Effector CD8-positive, alpha-beta T cell (primary cell): ENCODE results near the gene SMCR8.
"Not testable (repeated sequence)": the region's sequence is repeated elsewhere in the genome, so short reads cannot be mapped to it uniquely, and the experiment has no call there.

ENCODE experiments used
- DNase-seq: peaks from one replicate; lab custom pipeline; 2025; lab: John Stamatoyannopoulos, UW

The SMCR8 gene

DNA sequence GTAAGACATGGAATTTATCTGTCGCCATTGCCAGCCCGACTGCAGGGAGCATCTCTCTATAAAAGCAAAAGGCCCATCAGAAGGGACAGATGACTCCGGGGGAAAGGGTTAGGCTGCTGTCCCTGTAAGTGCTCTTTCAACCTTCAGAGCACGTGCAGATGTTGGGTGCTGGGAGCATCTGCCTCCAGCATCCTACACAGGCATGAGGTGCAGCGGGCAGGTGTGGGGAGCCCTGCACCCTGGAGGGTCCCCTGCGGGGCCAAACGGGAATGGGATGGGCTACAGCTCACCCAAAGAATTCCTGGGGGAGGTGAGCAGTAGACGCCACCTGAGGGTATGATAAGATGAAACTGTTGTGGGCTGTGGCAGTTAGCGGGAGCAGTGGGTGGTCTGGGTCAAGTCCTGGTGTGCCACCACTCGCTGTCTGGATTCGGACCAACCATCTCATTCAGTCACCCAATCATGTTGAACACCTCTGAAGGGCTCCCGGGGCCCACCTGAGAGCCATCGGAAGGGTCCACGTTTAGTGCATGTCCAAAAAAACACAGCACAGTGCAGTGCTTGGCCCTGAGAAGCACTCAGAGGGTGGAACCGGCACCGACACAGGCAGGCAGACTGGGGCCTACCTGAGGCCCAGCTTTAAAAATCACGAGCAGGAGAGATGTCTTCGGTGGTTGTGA lies 3.8 kb downstream of the SMCR8 start:
- no peak for DNase-seq

DNA sequence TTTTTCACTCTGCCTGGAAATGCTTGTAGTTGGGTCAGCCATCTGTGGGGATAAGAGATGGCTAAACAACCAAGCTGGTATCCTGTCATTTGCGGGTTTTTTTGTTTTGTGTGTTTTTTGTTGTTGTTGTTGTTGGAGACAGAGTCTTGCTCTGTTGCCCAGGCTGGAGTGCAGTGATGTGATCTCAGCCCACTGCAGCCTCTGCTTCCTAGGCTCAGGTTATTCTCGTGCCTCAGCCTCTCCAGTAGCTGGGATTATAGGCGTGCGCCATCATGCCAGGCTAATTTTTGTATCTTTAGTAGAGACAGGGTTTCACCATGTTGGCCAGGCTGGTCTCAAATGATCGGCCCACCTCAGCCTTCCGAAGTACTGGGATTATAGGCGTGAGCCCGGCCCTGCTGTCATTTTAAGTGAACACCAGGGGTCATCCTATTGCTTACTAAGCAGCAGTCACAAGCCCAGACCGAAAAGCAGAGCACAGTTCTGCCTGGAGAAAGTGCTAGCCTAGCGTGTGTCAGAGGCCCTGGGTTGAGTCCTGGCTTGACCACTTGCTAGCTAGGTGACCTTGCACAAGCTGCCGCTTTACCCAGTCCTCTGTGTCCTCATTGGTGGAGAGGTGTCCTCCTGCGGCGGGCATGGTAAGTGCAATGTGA lies 4.6 kb downstream of the SMCR8 start:
- DNase-seq, result no peak

DNA sequence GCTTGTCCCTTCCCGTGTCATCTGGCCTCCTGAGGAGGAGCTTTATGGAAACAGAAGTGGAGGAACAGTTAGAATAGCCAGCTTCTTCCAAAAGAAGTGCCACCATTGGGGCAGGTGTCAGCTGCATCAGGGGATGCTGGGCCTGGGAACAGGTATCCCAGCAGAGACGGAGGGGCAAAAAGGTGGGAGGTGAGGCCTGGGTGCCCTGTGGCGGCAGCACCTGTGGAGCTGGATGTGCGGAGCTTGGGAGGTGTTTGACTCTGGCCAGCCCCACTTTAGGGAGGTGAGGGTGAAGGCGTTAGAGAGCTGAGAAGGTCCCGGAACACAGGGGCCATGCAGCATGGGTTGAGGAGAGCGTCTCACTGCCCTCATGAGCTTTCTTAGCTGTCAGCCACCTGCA lies 5.2 kb downstream of the SMCR8 start:
- DNase-seq, result no peak

DNA sequence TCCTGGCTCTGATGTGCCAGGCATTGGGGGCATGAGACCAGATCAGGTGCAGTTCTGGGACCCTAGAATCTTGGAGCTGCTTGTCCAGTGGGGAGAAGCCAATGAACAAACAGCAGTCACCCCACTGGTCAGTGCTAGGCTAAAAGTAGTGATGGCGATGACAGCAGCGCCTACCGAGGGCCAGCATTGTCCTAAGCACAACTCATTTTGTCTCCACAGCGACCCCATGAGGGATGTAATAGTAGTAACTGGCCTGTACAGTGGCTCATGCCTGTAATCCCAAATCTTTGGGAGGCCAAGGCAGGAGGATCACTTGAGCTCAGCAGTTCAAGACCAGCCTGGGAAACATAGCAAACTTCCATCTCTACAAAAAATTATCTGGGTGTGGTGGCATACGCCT lies 6.2 kb downstream of the SMCR8 start:
- DNase-seq, result no peak

DNA sequence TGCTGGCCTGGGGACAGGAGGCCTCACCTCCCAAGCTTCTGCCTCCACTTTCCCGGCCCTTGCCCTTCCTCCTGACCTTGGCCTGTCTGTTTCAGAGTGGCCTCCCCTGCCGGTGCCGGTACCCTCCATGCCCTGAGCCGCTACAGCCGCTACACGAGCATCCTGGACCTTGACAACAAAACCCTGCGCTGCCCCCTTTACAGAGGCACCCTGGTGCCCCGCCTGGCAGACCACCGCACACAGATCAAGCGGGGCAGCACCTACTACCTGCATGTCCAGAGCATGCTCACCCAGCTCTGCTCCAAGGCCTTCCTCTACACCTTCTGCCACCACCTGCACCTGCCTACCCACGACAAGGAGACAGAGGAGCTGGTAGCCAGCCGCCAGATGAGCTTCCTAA lies 7.4 kb downstream of the SMCR8 start:
- DNase-seq, result no peak

DNA sequence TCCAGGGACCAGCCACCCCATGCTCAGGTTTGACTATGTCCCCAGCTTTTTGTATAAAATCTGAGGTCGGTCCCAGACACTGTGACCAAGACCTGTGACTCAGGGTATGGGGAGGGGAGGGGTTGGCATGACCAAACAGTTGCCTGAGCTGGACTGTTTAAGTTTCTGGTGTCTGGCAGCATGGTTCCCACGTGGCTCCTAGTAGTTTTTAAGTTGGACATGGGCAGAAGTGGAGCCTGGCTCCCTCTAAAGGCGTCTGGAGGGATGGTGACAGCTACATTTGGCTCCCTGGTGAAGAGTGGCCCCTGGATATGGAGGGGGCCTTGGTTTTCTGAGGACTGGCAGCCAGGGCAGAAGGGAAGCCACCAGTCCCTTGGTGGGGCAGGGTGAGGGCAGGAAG lies 7.9 kb downstream of the SMCR8 start:
- no peak for DNase-seq

DNA sequence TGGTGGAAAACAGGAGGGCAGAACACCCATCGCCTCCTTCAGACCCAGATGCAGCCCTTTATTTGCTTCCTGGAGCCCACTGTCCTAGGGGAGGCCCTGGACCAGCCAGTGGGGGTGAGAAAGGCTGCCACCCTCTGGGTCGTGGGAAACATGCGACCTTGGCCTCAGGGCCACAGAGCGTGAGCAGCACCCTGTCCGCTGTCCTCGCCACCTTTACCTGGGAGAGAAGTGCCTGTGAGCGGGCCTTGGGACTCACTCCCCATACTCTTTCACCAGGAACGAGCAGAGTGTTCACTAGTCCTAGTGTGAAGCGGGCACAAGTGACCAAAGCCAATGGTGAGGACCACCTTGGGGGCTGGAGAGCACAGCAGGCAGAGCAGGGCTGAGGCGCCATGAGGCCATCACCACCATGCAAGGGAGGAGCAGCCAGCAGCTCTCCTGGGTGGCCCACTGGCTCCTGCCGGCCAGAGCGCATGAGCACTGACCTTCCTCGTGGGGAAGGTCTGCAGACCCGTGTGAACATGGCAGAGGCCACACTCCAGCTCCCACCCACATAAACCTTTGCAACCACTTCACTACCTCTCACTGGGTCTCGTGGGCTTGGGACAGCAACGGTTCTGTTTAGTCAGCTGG lies 8.5 kb downstream of the SMCR8 start:
- no peak for DNase-seq

DNA sequence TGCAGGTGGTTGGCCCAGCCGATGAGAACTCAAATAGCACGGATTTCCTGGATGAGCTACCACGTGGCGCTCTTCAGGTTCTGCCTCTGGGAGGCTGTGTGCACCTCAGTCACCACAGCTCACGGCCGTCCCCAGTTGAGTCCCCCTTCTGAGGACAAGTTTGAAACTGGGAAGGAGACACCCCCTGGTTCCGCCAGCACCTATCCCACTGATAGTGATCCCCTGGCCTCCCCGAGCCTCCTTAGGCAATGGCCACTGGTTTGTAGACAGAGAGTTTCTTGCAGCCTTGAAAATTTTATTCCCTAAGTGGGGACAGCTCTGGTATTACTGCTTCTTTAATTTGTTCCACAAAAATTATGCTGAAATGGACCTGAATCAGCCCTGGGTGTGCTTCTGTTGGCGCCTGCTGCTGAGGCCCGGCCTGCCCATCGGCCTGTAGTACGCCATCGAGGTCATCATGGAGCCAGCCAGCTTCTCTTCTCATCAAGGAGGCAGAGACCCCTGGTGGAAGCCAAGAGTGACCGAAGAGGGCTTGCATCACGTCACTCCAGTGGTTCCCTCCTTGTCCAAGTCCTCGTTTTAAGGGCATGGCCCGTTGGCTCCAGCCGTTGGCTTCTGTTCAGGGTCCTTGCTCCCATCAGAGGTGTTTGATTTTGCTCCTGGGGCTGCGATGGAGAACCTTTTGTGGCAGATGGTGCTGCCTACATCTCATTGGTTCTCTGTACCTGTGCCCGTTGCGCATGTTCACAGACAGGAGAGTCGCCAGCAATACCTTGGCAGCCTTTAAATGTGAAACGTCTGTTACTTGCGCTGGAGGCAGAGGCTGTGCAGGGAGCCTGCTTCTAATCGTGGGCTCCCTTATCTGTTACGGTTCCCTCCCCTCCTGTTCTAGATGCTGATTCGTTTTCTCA lies 9.3 kb downstream of the SMCR8 start:
- DNase-seq, result no peak

DNA sequence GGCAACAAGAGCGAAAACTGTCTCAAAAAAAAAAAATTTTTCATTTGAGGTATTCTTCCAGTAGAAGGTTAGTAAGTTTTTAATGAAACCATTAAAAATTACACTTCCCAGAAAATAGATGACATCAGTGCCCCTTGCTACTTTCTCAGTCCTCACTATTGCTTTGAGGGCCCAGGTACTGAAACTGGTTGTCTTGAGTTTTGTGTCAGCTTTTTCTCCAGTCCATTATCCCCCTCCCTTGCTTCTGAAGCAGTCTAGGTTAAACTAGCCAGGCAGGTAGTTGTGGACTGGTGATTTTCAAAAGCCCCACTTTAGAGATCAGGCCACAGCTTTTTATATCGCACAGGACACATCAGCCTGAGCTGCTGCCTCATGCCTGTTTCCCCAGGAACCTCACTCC lies 10.9 kb downstream of the SMCR8 start:
- no peak for DNase-seq

DNA sequence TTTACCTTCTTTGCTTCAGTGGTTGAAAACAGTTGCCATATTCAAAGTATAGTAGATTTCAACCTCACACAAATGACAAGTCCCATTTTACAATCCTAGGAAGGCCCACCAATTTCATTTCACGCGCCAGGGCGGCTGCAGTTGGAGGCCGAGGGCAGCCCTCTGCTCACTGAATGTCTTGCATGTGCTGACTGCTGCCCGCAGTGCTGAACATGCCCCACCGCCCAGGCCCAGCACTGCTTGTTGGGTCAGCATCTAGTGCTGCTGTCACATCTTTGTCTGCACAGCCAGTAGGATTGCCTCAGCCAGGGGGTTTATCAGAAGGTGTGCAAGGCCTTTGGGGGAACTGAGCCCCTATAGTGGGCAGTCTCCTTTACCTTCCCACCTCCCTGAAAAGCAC lies 11.5 kb downstream of the SMCR8 start:
- DNase-seq, result no peak

DNA sequence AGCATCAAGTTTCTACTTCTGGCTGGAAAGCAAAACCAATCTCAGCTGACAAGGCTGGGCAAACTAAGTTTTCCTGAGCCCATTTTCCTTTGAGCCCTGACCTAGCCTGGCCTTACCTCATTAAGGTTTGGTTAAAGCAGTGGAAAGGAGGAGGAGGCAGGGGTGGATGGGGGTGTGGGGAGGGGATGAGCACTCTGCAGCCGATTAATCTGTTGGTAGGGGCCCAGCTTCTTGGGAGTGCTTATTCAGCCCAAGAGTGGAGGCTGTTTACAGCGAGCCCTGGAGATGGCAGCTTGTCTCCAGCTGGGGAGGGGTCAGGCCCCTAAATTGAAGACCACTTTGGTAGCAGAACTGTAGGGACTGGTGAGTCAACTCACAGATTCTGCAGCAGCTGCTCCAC lies 12.0 kb downstream of the SMCR8 start:
- no peak for DNase-seq

DNA sequence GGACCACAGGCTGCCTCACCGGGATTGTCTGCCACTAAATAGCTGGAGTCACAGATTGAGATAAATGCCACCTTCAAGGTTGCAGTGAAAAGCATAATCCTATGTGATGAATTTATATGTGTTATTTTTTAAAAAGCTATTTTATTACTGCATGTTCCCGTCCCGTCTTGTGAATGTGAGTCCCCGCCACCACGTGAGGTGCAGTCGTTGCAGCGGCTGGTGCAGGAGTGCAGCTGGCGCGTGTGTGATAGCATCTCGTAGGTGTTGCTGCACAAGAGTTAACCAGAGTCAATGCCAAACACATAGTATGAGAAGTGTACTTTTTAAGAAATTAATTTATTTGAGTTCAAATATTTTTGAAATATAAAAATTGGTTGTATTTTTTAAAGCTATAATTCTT lies 12.5 kb downstream of the SMCR8 start:
- no peak for DNase-seq

DNA sequence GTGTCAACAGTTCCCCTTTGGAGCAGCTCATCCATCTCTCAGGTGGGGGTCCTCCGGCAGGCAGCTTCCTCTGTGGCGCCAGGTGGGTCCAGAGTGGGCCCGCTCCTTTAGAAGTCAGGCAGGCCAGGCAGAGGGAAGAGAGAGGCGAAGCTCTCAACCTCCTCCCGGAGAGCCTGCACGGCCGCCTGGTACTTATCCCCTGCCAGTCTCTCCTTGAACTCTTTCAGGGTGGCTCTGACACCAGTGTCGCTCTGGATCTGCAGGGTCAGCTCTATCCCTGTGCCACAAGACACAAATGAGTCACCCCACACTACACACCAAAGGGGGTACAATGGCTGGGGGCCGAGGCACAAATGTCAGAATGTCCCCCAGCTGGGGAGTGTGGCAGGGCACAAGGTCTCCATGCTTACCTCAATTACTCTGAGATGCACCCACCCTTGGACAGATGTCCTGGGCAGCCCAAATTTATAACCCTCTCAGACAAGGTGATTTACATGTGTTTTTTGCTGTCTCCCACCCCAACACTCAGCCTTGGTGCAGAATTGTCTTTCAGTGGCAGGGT lies 13.6 kb downstream of the SMCR8 start:
- no peak for DNase-seq

DNA sequence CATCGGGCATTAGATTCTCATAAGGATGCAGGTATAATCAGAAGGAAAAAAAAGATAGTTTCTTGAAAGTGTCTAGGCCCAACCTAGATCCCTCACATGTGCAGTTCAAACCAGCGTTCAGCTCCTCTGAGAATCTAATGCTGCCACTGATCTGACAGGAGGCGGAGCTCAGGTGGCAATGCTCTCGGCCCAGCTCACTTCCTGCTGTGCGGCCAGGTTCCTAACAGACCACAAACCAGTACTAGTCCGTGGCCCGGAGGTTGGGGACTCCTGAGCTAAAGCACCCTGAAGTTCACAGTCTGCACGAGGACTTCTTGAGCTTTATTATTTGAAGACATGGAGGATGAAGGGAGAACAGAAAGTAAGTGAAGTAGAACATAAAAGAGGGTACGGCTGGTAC lies 16.8 kb downstream of the SMCR8 start:
- no peak for DNase-seq

DNA sequence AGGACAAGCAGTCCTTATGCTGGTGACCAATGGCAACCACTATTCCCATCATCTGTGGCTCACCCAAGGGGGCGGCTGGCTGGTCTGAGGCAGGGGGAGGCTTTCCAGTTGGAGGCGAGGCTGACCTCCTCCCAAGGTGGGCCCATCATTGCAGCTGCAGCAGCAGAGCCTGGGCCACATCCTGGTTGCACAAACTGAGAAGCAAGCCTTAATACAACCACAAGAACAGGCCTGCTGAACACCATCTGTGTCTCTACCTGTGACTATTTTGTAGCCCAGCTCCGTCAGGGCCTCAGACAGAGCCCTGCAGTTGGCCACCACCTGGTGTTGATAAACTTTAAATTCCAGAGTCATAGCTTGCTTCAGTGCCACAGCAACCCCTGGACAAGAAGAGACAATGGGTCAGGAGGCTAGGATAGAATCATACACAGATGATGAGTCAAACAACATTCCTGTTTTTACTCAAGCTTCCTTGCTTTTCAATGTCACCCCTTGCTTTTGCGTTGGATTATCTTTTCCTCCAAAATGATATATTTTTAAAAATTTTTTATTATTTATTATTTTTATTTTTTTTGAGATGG lies 17.9 kb downstream of the SMCR8 start:
- no peak for DNase-seq

DNA sequence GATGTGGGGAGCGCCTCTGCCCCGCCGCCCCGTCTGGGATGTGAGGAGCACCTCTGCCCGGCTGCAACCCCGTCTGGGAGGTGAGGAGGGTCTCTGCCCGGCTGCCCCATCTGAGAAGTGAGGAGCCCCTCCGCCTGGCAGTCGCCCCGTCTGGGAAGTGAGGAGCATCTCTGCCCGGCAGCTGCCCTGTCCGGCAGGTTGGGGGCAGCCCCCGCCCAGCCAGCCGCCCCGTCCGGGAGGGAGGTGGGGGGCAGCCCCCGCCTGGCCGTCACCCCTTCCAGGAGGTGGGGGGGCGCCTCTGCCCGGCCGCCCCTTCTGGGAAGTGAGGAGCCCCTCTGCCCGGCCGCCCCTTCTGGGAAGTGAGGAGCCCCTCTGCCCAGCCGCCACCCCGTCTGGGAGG lies 23.1 kb downstream of the SMCR8 start:
- not testable (repeated sequence) for DNase-seq

DNA sequence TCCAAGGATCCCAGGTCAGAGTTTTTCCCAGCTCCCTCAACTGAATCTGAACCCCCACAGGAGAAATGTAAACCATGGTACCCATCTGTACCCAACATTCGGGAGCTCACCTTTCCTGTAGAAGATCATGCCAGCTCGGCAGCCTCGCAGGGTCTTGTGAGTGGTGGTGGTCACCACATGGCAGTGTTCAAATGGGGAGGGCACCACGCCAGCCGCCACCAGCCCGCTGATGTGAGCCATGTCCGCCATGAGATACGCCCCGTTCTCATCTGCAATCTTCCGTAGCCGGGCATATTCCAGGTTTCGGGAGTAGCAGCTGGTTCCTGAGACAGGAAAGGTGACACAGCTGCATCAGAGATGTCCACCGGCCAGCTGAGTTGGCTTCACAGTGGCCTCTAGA lies 24.8 kb downstream of the SMCR8 start:
- DNase-seq, result no peak

DNA sequence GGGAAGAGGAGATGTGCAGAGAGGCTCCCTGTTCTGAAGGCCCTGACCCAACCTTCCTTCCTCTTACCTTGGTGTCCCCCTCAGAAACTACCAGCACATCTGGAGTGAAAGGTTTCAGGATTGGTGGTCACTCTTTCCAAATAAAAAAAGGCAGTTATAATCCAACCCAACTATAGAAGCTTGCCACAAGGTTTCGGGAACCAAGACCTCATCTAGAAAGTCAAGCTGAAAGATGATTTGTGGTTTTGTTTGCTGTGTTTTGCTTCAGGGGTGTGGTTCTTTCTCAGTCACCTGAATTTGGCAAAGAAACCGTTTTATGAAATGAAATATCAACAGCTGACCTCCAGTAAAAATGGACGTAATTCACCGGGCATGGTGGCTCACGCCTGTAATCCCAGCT lies 28.9 kb downstream of the SMCR8 start:
- DNase-seq, result no peak

DNA sequence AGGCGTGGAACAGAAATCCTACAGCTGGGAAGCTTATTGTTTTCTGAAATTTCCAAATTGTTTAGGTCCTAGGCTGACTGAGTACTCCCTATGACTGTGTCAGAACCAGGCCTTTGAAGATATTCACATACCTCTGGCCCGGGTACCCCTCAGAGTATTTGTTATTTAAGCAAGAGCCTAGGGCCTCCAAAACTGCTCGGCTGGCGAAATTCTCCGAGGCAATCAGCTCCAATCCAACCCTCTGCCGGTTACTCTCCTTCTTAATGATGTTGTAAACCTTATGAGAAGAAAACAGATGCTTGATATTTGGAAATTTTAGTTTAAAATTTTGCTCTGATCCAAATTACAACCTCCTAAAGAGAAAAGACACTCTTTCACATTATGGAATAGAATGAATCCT lies 38.4 kb downstream of the SMCR8 start:
- DNase-seq, result no peak

DNA sequence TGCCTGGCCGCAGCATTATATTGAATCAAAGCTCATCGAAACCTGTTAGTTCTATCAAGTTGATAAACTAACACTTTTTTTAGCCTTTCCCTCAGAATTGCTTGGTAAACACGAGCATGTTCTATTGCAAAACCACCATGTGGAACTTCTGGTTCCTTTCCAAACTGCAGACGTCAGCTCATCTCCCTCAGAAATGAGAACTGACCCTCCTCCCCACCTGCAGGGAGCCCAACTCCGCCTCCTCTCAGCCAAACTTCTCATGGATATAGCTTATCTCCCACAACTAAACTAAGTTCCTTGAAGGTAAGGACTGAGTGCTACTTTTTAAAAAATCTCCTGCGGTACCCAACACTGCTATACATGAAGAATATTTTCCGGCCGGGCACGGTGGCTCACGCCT lies 41.5 kb downstream of the SMCR8 start:
- no peak for DNase-seq

DNA sequence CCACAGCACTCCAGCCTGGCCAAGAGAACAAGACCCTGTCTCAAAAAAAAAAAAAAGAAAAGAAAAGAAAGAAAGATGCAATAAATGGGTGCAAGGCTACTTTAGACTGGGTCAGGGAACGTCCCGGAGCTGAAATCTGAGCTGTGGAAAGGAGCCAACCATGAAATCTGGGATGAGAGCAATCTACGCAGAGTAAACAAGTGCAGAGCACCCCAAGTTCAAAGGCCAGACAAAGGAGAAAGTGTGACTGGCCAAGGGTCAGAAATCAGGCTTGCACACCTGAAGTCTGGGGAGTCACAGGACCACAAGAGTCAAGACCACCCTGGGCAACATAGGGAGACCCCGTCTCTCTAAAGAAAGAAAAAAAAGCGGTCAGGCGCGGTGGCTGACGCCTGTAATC lies 45.4 kb downstream of the SMCR8 start:
- DNase-seq, result no peak
